Kidney (tissue), 14 donors: Measurements from ENCODE around the gene AKR1B15. TPM values are rescaled to one million over a fixed set of nuclear protein-coding genes. Genes with fewer than 3 reads are reported as not detected.
"Not testable (repeated sequence)": the region's sequence is repeated elsewhere in the genome, so short reads cannot be mapped to it uniquely, and the experiment has no call there.

Experiments
- DNase-seq, 5 donors: peaks; one replicate each; pipeline ENCODE4 v3.0.0-alpha.2; 2013 to 2020
- FAIRE-seq: peaks from 2 replicates; lab custom pipeline; 2012; peaks lifted over from hg19 to GRCh38; lab: Jason Lieb, UNC
- H3K27ac ChIP-seq, 2 donors: one replicate each; pipeline ENCODE4 v1.7.0; 2013; ENCODE audit warnings: low read depth in 2 of 2, low read length in 2 of 2, inconsistent platforms in 1 of 2
- H3K27me3 ChIP-seq: one replicate; pipeline ENCODE4 v1.7.1; 2013; ENCODE audit warnings: low read length, inconsistent platforms; ENCODE audit not compliant: control insufficient read depth, insufficient read depth
- H3K36me3 ChIP-seq, 3 donors: one replicate each; pipeline versions ENCODE4 v1.7.0 to v1.7.1; 2013; ENCODE audit warnings: low read length in 3 of 3, control low read depth in 1 of 3, inconsistent platforms in 1 of 3; ENCODE audit not compliant: insufficient read depth in 3 of 3, control insufficient read depth in 2 of 3
- H3K4me1 ChIP-seq, 3 donors: one replicate each; pipeline versions ENCODE4 v1.7.0 to v1.7.1; 2013; ENCODE audit warnings: low read length in 3 of 3, inconsistent platforms in 1 of 3, low read depth in 1 of 3; ENCODE audit not compliant: control insufficient read depth in 2 of 3, insufficient read depth in 2 of 3
- H3K4me3 ChIP-seq, 3 donors: one replicate each; pipeline versions ENCODE4 v1.7.0 to v1.8.1; 2013; ENCODE audit warnings: low read length in 3 of 3, control low read depth in 1 of 3, inconsistent platforms in 1 of 3
- H3K9ac ChIP-seq, 3 donors: one replicate each; pipeline versions ENCODE4 v1.7.0 to v1.7.1; 2013; ENCODE audit warnings: low read length in 3 of 3, control low read depth in 1 of 3, inconsistent platforms in 1 of 3
- H3K9me3 ChIP-seq, 3 donors: one replicate each; pipeline versions ENCODE4 v1.7.0 to v1.7.1; 2013; ENCODE audit warnings: low read length in 3 of 3, control low read depth in 1 of 3, inconsistent platforms in 1 of 3; ENCODE audit not compliant: control insufficient read depth in 2 of 3, insufficient read depth in 1 of 3
- CTCF ChIP-seq: IDR thresholded peaks from 3 replicates; pipeline ENCODE4 v1.5.1; 2012; ENCODE audit warnings: mild to moderate bottlenecking, moderate library complexity, borderline replicate concordance; ENCODE audit not compliant: insufficient read depth; ENCODE audit errors: extremely low read depth
- intact Hi-C: fragments of 100-400 bp; cut with DNase I; formaldehyde crosslinking; loops from one replicate; pipeline ENCODE4 v1.11.1; 2022
- polyA plus RNA-seq: library from polyadenylated mRNA; stranded (reverse); fragments of 350-450 nt; fragmentation: Illumina TruSeq; extraction: RNeasy Lipid Tissue Mini Kit (QIAGEN cat#74804); gene quantifications from one replicate; pipeline ENCODE4 v1.2.3, GENCODE V29; 2014; ENCODE audit warnings: low read depth, low replicate concordance; ENCODE audit not compliant: insufficient read depth
- total RNA-seq: library from RNA; stranded (reverse); fragmentation: NEBNext Ultra II Directional; extraction: Animal tissue kit (Norgen Biotek cat#: 25700); gene quantifications from one replicate; pipeline ENCODE4 v1.2.1, GENCODE V29; 2021
- donor health status: control.
- donor health status: control.
- donor health status: control.
- donor health status: control.
- donor health status: control.
- donor health status: DM: yes; HTN: yes; CAD: no.
- donor health status: Normal renal cell carcinoma (clear cell type).

The AKR1B15 gene
- total and polyA plus RNA-seq, 2 donors from 2014 or later, result not detected

GRCh38 chr7:134539380-134540004 is 9.4 kb upstream of the AKR1B15 start:
- H3K27ac ChIP-seq, result no peak overlapping the region
- H3K36me3 ChIP-seq, result no peaks in the 10 kb centered on the region
- no peaks in the 10 kb centered on the region for H3K27me3 ChIP-seq
- H3K9me3 ChIP-seq, result no peaks in the 10 kb centered on the region
- FAIRE-seq (no peak), DNase-seq (no peak)
- no peak overlapping the region for H3K4me3 ChIP-seq
- no peaks in the 10 kb centered on the region for H3K4me1 ChIP-seq
- no peak for TF ChIP-seq CTCF
- H3K9ac ChIP-seq, result no peak overlapping the region
- intact Hi-C loops, result no loop called here

GRCh38 chr7:134541501-134542194 is 7.3 kb upstream of the AKR1B15 start:
- H3K9ac ChIP-seq, H3K4me3 ChIP-seq, H3K27ac ChIP-seq, FAIRE-seq, H3K9me3 ChIP-seq, H3K4me1 ChIP-seq, intact Hi-C loops, H3K27me3 ChIP-seq, DNase-seq, H3K36me3 ChIP-seq: not testable (repeated sequence)

- Histone ChIP-seq H3K27me3 (no peaks in the 10 kb centered on the region), H3K9me3 (no peaks in the 10 kb centered on the region), H3K27ac (no peak overlapping the region), H3K4me1 (peaks cover 0 to 2% (median 0%) of the 10 kb centered on the region in 3 donors), H3K36me3 (no peaks in the 10 kb centered on the region), H3K4me3 (no peak overlapping the region), H3K9ac (no peak overlapping the region)
- intact Hi-C loops, result no loop called here
- TF ChIP-seq CTCF, result no peak
- no peak for FAIRE-seq
- no peak for DNase-seq
Measured at GRCh38 chr7:134542195-134542771, 6.6 kb upstream of the AKR1B15 start.

GRCh38 chr7:134545380-134545779 is 3.5 kb upstream of the AKR1B15 start:
- no peaks in the 10 kb centered on the region for H3K27me3 ChIP-seq
- intact Hi-C loops, result no loop called here
- no peak for FAIRE-seq

More at GRCh38 chr7:134545380-134545779, 3.5 kb upstream of the AKR1B15 start:
- peaks cover 0 to 2% (median 0%) of the 10 kb centered on the region in 3 donors for H3K4me1 ChIP-seq
- no peaks in the 10 kb centered on the region for H3K36me3 ChIP-seq
- no peak overlapping the region for H3K9ac ChIP-seq
- no peak for TF ChIP-seq CTCF
- no peak overlapping the region for H3K4me3 ChIP-seq
- no peak for DNase-seq
- no peak overlapping the region for H3K27ac ChIP-seq
- H3K9me3 ChIP-seq, result no peaks in the 10 kb centered on the region
